Ascending aorta (tissue), 2 donors: Measurements from ENCODE around the gene GABBR1. TPM values are rescaled to one million over a fixed set of nuclear protein-coding genes. Genes with fewer than 3 reads are reported as not detected.

Experiments
- DNase-seq, 2 donors: peaks; one replicate each; pipeline ENCODE4 v3.0.0-alpha.2; 2019; ENCODE audit warnings: low spot score in 2 of 2
- H3K27ac ChIP-seq, 2 donors: fragments of 200-600 bp; sonication (generic); one replicate each; pipeline ENCODE4 v1.5.1; 2016 to 2017; ENCODE audit warnings: mild to moderate bottlenecking in 1 of 2
- H3K27me3 ChIP-seq: fragments of 200-600 bp; sonication (generic); one replicate; pipeline ENCODE4 v1.5.1; 2017
- H3K36me3 ChIP-seq, 2 donors: fragments of 200-600 bp; sonication (generic); one replicate each; pipeline ENCODE4 v1.5.1; 2016
- H3K4me1 ChIP-seq, 2 donors: fragments of 200-600 bp; sonication (generic); one replicate each; pipeline ENCODE4 v1.5.1; 2016 to 2017; ENCODE audit warnings: mild to moderate bottlenecking in 1 of 2
- H3K4me3 ChIP-seq, 2 donors: fragments of 200-600 bp; sonication (generic); one replicate each; pipeline ENCODE4 v1.5.1; 2016 to 2017; ENCODE audit warnings: mild to moderate bottlenecking in 1 of 2
- H3K9me3 ChIP-seq, 2 donors: fragments of 200-600 bp; sonication (generic); one replicate each; pipeline ENCODE4 v1.5.1; 2016
- intact Hi-C: fragments of 100-400 bp; cut with DNase I; formaldehyde crosslinking; loops from one replicate; pipeline ENCODE4 v1.15.1; 2023
- total RNA-seq: library from RNA; depleted of rRNA; stranded (reverse); fragments of >200 nt; gene quantifications from one replicate; pipeline ENCODE4 v1.1.0, GENCODE V29; 2016
- TF ChIP-seq, protein P1 (sequence below), 3 experiments: fragments of 200-600 bp in 2 of 3; fragments of 450-650 bp in 1 of 3; sonication (generic) in 2 of 3; IDR thresholded peaks; one replicate each; pipeline ENCODE4 v1.5.1; 2016 to 2019; ENCODE audit warnings: antibody characterized with exemption in 3 of 3, mild to moderate bottlenecking in 1 of 3, moderate library complexity in 1 of 3

Gene GABBR1
- total RNA-seq, 1 donor from 2014 or later: 166 TPM

- Histone ChIP-seq H3K27ac (no peak overlapping the region), H3K9me3 (no peaks in the 10 kb centered on the region), H3K4me1 (no peaks in the 10 kb centered on the region), H3K27me3 (no peaks in the 10 kb centered on the region), H3K36me3 (peaks cover 29 to 74% of the 10 kb centered on the region in 2 donors), H3K4me3 (no peak overlapping the region)
- no peak for DNase-seq
- intact Hi-C loops: no loop called here
- TF ChIP-seq, protein P1, sequence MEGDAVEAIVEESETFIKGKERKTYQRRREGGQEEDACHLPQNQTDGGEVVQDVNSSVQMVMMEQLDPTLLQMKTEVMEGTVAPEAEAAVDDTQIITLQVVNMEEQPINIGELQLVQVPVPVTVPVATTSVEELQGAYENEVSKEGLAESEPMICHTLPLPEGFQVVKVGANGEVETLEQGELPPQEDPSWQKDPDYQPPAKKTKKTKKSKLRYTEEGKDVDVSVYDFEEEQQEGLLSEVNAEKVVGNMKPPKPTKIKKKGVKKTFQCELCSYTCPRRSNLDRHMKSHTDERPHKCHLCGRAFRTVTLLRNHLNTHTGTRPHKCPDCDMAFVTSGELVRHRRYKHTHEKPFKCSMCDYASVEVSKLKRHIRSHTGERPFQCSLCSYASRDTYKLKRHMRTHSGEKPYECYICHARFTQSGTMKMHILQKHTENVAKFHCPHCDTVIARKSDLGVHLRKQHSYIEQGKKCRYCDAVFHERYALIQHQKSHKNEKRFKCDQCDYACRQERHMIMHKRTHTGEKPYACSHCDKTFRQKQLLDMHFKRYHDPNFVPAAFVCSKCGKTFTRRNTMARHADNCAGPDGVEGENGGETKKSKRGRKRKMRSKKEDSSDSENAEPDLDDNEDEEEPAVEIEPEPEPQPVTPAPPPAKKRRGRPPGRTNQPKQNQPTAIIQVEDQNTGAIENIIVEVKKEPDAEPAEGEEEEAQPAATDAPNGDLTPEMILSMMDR (IDR thresholded peaks at IDR 0.05): peak in 1 of 3 experiments; percentile 5
These were observed 15.0 kb downstream of the GABBR1 start for GRCh38 chr6:29617782-29618554.

DNA sequence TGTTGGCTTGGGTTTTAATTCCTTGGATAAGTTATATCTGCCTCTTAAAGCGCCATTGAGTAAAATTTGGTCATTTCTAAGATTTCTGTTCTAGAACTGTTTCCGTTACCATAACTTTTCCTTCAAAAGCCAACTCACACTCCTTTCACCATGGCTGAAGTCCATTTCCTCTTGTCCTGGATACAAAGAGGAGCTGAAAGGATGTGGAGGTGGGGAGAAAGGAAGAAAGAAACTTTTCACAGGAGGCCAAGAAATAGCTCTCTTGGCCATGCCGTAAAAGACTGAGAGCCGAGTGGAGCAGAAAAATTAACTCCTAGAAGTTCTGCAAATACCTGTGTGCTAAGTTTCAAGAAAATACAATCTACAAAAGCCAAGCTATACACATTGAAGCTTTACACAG lies 21.6 kb downstream of the GABBR1 start:
- H3K9me3 ChIP-seq: no peaks in the 10 kb centered on the region
- TF ChIP-seq, protein P1 (IDR thresholded peaks at IDR 0.05): no peak
- no peak overlapping the region for H3K4me3 ChIP-seq
- H3K27me3 ChIP-seq: no peaks in the 10 kb centered on the region
- intact Hi-C loops: no loop called here
- no peaks in the 10 kb centered on the region for H3K4me1 ChIP-seq
- no peak overlapping the region for H3K27ac ChIP-seq
- no peak for DNase-seq
- H3K36me3 ChIP-seq: peaks cover 63 to 82% of the 10 kb centered on the region in 2 donors

DNA sequence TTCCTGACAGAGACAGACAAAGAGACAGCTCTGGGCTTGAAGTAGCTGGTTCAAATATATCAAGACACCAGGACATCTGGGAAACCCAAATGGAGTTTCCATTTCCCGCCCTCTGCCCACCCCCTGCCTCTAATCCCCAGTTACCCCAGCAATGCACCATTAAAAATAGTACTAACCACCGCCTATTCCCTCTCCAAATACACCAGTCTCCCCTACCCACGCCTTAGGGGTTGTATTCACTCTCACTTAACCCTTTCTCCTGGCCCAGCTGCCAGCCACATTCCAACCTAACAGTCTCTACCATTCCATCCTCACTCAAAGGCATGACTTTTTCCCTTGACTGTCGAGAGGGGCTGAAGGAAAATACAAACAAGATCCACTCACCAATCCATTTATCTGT lies 22.4 kb downstream of the GABBR1 start:
- no peaks in the 10 kb centered on the region for H3K27me3 ChIP-seq
- no peak for DNase-seq
- no peak overlapping the region for H3K27ac ChIP-seq
- intact Hi-C loops: no loop called here
- no peaks in the 10 kb centered on the region for H3K4me1 ChIP-seq
- no peaks in the 10 kb centered on the region for H3K9me3 ChIP-seq
- H3K4me3 ChIP-seq: no peak overlapping the region
- peaks cover 71 to 87% of the 10 kb centered on the region in 2 donors for H3K36me3 ChIP-seq
- TF ChIP-seq, protein P1 (IDR thresholded peaks at IDR 0.05): no peak

- TF ChIP-seq, protein P1 (IDR thresholded peaks at IDR 0.05): no peak
- Histone ChIP-seq H3K9me3 (no peaks in the 10 kb centered on the region), H3K4me1 (no peaks in the 10 kb centered on the region), H3K27me3 (no peaks in the 10 kb centered on the region), H3K27ac (no peak overlapping the region), H3K36me3 (peaks cover 88 to 93% of the 10 kb centered on the region in 2 donors), H3K4me3 (no peak overlapping the region)
- intact Hi-C loops: no loop called here
- no peak for DNase-seq
These were observed 24.9 kb downstream of the GABBR1 start for GRCh38 chr6:29608131-29608530.

DNA sequence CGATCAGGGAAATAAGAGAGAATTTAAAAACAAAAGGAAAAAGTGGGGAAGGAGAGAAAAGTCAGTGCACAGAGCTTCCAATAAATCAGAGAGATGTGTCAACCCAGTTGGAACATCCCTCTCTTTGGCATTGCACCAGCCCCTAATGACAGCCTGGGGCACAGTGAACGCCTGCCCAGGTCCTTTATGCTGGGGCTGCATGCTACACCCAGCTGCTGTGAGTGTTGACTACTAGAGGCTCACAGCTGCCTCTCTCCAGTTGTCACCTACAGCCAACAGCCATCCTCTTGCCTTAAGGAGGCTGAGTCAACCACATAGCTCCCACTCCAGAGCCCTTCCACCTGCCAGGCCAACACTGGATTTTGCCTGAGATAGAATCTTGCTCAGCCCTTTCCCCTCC lies 29.1 kb downstream of the GABBR1 start:
- Histone ChIP-seq H3K27me3 (no peaks in the 10 kb centered on the region), H3K9me3 (no peaks in the 10 kb centered on the region), H3K36me3 (peaks cover 57 to 61% of the 10 kb centered on the region in 2 donors), H3K4me3 (no peak overlapping the region), H3K4me1 (no peaks in the 10 kb centered on the region), H3K27ac (no peak overlapping the region)
- TF ChIP-seq, protein P1 (IDR thresholded peaks at IDR 0.05): no peak
- intact Hi-C loops: no loop called here
- DNase-seq: no peak
